ENCODE data around the gene STK4.

STK4 gene

DNA sequence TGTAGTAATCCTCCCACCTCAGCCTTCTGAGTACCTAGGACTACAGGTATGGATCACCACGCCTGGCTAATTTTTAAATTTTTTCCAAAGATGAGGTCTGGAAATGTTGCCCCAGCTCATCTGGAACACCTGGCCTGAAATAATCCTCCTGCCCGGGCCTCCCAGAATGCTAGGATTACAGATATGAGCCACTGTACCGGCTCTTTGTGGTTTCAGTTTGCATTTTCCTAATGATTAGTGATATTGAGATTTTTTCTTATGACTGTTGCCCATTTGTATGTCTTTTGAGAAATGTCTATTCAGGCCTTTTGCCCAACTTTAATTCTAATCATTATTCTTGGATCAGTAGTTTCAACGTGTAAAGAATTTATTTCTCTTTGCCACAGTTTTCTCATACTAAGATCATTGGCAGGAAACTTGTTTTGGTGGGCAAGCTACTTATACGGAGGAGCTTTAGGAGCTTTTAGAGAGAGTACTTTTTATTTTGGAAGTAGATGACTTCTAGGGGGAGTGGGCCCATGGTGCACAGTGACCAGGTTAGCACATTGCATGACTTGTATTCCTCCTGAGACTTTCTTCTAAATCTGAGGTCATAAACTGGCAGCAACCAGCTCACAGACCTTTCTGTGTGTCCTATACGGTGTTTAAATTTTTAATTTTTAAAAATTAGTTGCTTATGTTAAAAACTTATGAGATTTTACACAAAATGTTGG is 62.3 kb downstream of the STK4 start:
- no peak for DNase-seq (ENCODE audit: low read depth in 2 of 2)

DNA sequence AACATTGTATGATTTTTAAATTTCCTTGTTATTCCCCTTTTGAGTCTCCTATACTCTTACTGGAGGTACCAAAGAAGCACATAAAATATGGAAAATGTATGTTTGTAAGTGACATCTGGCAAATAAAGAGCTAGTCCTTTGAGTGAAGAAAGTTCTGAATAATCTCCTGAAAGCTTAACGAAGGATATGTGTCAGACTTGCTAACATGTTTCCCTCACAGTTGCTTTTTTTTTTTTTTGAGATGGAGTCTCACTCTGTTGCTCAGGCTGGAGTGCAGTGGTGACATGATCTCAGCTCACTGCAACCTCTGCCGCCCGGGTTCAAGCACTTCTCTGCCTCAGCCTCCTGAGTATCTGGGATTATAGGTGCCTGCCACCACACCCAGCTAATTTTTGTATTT is 63.6 kb downstream of the STK4 start:
- no peak for DNase-seq (ENCODE audit: low read depth in 2 of 2)

GRCh38 chr20:45032276-45032675 is 66.0 kb downstream of the STK4 start:
- no peak for DNase-seq (ENCODE audit: low read depth in 2 of 2)

GRCh38 chr20:45032781-45033180 is 66.5 kb downstream of the STK4 start:
- no peak for DNase-seq (ENCODE audit: low read depth in 2 of 2)

DNA sequence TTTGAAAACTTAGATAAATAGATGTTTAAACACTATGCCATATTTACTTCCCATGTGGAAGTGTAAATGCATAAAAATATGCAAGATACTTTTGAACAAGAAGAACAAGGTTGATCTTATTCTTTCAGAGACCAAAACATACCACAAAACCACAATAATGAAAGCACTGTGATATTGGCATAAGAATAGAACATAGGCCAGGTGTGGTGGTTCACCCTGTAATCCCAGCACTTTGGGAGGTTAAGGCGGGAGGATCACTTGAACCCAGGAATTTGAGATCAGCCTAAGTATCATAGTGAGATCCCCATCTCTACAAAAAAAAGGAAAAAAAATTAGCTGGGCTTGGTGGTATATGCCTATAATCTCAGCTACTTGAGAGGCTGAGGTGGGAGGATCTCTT is 68.1 kb downstream of the STK4 start:
- DNase-seq (ENCODE audit: low read depth in 2 of 2): no peak

- no peak for DNase-seq (ENCODE audit: low read depth in 2 of 2)
Measured at GRCh38 chr20:45036044-45036755, 69.9 kb downstream of the STK4 start.

DNA sequence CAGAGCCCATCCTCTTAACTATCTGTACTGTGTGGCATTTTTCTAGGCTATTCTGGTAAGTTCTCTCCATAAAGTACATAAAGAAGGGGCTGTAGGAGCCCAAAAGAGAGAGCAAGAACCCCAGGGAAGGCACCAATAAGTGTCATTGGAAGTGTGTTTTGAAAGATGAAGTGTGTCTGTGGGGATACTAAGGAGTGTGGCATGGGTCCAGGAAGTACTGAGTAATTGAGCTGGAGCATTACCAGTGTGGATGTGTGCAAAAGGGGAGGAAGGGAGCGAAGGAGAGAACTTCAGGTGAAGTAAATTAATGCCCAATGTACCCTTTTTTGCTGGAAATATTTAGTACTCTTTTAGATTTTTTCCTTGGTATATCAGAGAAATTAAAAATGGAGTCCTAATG is 70.7 kb downstream of the STK4 start:
- DNase-seq (ENCODE audit: low read depth in 2 of 2): no peak

DNA sequence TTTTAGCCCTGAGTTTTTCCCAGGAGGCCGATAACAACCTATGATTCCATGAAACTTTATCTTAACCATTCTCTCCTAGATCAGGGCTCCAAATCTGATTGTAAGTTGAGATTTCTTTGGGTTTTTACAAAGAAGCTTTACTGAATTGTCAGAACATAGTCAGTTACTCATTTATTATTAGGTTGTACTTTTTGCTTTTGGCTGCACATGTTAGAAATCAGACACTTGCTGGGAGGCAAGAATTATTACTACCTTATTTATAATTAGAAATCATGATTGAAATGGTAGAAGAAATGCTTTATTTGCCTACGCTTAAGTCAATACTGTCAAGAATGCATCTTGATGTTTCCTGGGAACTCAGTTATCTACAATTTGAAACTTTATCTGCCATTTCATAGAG is 71.3 kb downstream of the STK4 start:
- DNase-seq (ENCODE audit: low read depth in 2 of 2): no peak

DNA sequence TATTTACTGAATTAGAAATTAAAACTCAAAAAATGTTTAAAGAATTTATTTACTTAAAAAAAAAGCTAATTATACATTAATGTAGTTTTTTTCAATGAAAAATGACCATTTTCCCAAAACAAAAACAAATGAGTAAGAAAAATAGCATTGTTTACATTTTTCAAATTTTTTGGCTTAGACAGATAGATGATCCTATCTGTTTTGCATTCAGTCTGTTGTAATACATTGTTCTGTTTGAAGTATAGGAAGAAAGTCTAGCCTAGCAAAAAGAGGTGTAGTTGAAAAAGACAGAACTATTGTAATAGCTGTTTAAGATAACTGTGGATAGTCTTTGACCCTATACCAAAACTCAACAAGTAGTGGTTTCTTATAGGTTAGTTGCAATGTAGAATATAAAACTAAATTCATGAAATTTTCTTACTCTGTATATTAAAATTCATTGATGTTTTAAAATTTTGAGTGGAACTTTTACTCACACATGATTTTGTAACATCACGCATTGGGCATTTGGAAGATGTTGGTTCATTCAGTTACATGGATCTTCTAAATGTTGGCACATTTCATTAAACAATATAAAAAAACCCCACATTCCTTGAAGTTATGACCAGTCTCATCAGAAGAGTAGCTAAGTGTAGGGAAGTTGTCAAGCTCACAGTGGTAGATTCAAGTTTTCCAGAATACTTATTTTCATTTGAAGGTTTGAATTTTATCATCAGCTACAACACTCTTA is 72.6 kb downstream of the STK4 start:
- no peak for DNase-seq (ENCODE audit: low read depth in 2 of 2)

GRCh38 chr20:45039475-45039820 is 73.1 kb downstream of the STK4 start:
- no peak for DNase-seq (ENCODE audit: low read depth in 2 of 2)

DNA sequence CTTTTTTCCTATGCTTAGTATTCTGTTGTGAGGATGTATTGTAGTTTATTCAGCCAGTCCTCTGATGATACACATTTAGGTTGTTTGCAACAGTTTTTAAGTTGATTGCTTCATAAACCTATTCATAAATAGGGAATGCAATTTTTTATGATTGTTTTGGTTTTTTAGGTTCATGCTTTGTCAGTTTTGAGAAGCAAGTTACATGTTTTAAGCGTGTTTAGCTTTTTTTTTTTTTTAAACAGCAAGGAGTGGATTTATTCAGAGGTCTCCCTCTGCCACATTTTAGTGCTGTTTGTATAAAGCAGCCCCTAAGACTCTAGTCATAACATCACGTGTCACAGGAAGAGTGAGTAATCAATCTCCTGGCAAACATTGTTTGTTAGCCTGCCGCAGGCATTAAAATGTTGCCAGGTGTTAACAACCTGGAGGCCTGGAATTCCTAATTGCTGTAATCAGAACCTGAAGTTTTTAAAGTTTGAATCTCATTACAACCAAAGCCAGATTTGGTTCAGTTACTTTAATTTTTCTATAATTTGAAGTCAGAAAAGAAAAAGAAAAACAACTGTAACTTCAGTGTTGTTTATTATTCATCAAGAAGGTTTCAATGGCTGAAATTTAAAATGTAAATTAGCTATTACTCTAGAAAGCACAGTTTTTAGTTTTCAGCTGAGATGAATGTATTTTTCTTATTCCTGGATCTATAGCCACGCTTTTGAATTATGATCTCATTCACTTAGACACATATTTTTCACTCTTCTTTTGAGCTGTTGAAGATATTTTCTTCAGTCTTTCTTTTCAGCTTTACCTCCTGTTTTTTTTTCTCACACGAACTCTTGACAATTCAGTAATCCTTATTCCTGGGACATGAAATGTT is 75.4 kb downstream of the STK4 start:
- no peak for DNase-seq (ENCODE audit: low read depth in 2 of 2)

DNA sequence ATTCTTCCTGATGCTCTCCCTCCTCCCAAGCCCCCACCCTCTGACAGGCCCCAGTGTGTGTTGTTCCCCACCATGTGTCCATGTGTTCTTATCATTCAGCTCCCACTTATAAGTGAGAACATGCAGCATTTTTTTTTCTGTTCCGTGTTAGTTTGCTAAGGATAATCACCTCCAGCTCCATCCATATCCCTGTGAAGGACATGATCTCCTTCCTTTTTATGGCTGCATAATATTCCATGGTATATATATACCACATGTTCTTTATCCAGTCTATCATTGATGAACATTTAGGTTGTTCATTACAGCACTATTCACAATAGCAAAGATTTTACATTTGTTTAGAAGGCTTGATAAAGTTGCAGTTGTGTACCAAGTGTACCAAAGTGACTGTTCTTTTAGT is 76.7 kb downstream of the STK4 start:
- DNase-seq (ENCODE audit: low read depth in 2 of 2): no peak

DNA sequence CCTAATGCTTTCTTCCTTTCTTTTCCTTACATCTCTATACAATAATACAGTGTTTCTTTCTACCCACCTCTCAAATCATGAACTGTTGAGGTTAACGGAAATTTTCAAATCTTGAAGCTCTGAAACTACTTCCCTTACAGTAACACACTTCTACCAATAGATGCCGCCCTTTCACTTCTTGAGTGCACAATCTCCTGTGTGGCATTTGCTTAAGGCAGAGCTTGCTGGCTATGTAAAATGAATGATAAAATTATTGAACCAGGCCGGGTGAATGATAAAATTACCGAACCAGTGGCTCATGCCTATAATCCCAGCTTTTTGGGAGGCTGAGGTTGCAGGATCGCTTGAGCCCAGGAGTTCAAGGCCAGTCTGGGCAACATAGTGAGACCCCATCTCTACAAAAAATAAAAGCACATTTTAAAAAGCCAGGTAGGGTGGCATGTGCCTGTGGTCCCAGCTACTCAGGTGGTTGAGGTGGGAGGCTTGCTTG is 77.8 kb downstream of the STK4 start:
- DNase-seq (ENCODE audit: low read depth in 2 of 2): peak in 1 of 2 experiments; percentile 65

DNA sequence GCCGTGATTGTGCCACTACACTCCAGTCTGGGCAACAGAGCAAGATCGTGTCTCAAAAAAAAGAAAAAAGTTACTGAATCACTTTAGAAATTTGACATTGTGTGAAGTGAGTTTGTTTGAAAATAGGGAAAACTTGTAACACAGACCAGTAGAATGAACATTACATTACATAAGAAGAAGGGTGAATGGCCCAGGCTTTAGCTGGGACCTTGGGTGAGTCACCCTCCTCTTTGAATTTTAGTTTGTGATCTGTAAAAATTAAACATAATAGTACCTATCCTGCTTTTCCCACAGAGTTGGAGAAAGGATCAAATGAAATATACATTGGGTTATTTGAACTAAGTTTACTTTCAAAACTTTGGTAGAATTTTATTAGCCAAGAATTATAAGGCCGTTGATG is 78.3 kb downstream of the STK4 start:
- DNase-seq (ENCODE audit: low read depth in 2 of 2): no peak

DNA sequence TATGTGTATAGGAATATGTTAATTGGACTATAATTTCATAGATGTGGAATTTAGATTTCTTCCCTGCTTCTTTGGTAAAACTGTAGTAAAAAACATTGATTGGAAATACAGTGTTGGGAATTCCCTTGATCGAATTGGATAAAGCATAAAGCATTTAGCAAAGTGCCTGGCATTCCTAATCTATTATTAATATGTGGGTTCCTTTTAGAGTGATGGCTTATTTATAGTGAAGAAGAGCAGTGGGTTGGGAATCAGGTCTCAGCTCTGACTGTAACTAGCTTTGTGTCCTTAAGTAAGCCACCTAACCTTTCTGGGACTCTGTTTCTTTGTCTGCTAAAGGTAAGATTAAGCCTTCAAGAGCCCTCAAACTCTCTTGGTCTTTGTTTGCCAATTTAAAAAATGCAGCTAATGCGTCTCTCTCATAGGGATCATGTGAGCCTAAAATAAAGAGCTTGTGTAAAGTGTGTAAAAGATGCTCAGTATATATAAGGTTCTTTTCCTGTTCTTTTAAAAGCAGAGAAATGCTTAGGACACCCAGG is 81.3 kb downstream of the STK4 start:
- no peak for DNase-seq (ENCODE audit: low read depth in 2 of 2)

DNA sequence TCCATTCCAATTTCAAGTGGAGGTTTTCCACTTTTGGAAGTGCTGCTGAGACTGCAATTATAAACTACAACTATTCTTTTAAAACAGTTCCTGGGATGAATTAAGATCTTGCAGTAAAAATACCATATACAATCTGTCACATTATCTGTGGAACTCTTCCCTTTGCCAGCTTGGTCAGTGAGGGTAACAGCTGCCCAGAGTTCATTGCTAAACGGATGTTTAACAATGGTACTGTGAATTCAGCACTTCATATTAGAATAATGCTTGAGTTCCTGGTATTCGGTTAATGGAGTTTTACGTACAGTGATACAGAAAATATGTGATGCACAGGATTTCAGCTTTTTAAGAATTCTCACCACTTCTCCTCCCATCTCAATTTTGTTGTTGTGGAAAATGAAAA is 83.1 kb downstream of the STK4 start:
- no peak for DNase-seq (ENCODE audit: low read depth in 2 of 2)

- DNase-seq (ENCODE audit: low read depth in 2 of 2): no peak
Measured at GRCh38 chr20:45049904-45050471, 83.7 kb downstream of the STK4 start.

DNA sequence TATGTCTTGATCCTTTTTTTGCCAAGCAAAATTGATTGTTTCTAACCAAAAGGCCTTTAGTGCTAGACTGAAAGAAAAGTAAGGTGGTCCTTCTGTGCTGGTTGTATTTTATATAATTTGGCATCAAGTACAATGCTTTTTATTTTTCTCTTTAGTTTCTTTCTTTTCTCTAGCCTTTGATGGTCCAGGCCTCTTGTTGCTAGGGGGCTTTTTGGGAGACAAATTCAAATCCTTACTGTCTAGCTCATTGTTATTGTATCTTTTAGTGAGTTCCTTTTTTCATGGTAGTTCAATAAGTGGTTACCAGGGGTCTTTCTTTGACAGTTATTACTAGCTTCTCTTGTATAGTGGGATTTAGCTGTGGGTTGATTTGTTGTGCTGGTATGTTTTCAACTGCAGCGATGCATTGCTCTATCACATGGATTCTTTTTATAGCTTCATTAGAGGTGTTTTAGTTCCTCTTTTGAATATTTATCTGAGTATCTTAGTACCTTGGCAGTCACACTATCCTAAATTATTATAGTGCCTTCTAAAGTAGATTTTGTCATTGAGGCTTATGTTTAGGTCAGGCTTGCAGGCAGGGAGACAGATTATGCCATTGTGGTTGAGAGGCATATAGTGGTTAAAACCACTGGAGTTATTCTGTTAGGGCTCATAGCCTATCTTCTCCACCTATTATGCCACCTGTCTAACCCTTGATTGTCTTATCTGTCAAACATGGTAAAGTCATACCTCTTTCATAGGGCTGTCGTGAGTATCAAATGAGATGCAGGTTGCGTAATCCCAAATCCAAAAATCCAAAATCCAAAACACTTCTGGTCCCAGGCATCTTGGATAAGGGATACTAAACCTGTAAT is 85.1 kb downstream of the STK4 start:
- no peak for DNase-seq (ENCODE audit: low read depth in 2 of 2)

GRCh38 chr20:45052698-45053429 is 86.6 kb downstream of the STK4 start:
- DNase-seq (ENCODE audit: low read depth in 2 of 2): peak; percentile 58 to 63

Data from fibroblast of skin of left quadriceps (primary cell).